Caco-2 (cell line): ENCODE results near the gene RHEX. TPM values are rescaled to one million over a fixed set of nuclear protein-coding genes. Genes with fewer than 3 reads are reported as not detected.

Source experiments
- BruUV-seq: library from RNA; stranded (reverse); fragments of 400-500 nt; replicated peaks from 2 replicates; lab custom pipeline; 2021; lab: Mats Ljungman, UMichigan
- CTCF ChIA-PET: fragments of 300-600 bp; sonication (Branson Sonifier 250); formaldehyde crosslinking; loops from one replicate; lab custom pipeline; 2022; ENCODE audit warnings: antibody characterized with exemption; lab: Charles Lee
- POLR2A ChIA-PET: fragments of 300-600 bp; sonication (Branson Sonifier 250); formaldehyde crosslinking; loops from one replicate; lab custom pipeline; 2022; ENCODE audit warnings: antibody characterized with exemption; lab: Charles Lee
- DNase-seq, 2 experiments: peaks; one replicate each; pipeline versions ENCODE4 v3.0.0 to v3.0.0-alpha.2; 2020 to 2022
- H3K27me3 ChIP-seq: replicated peaks from 2 replicates; pipeline ENCODE4 v1.6.0; 2011; ENCODE audit warnings: low read length; ENCODE audit not compliant: control insufficient read depth, insufficient read depth
- H3K36me3 ChIP-seq: 2 replicates; pipeline ENCODE4 v1.5.1; 2011; ENCODE audit warnings: low read length; ENCODE audit not compliant: control insufficient read depth, insufficient read depth
- H3K4me1 ChIP-seq: fragments of 250-450 bp; sonication (Bioruptor Pico); 2 replicates; pipeline ENCODE4 v1.5.1; 2020; ENCODE audit warnings: mild to moderate bottlenecking
- H3K4me3 ChIP-seq: 2 replicates; pipeline ENCODE4 v1.5.1; 2011; ENCODE audit warnings: low read depth, mild to moderate bottlenecking, control low read depth, low read length
- H3K9me3 ChIP-seq: fragments of 250-450 bp; sonication (Bioruptor Pico); 2 replicates; pipeline ENCODE4 v1.5.1; 2020; ENCODE audit warnings: mild to moderate bottlenecking, moderate library complexity
- H3K27ac Mint-ChIP-seq: one replicate; pipeline ENCODE4 v1.8.0; 2022; ENCODE audit warnings: mixed read lengths; ENCODE audit not compliant: unreplicated experiment
- H3K27me3 Mint-ChIP-seq: one replicate; pipeline ENCODE4 v1.8.0; 2022; ENCODE audit warnings: mixed read lengths; ENCODE audit not compliant: insufficient read depth, unreplicated experiment
- H3K36me3 Mint-ChIP-seq: one replicate; pipeline ENCODE4 v1.8.0; 2022; ENCODE audit warnings: mild to moderate bottlenecking, mixed read lengths; ENCODE audit not compliant: insufficient read depth, unreplicated experiment
- H3K4me1 Mint-ChIP-seq: one replicate; pipeline ENCODE4 v1.8.0; 2022; ENCODE audit warnings: low read depth, mixed read lengths; ENCODE audit not compliant: unreplicated experiment
- H3K4me3 Mint-ChIP-seq: one replicate; pipeline ENCODE4 v1.8.0; 2022; ENCODE audit warnings: mild to moderate bottlenecking, moderate library complexity, mixed read lengths; ENCODE audit not compliant: unreplicated experiment
- H3K9me3 Mint-ChIP-seq: one replicate; pipeline ENCODE4 v1.8.0; 2022; ENCODE audit warnings: mixed read lengths; ENCODE audit not compliant: unreplicated experiment
- intact Hi-C: fragments of 100-400 bp; cut with micrococcal nuclease; formaldehyde crosslinking; loops from one replicate; pipeline ENCODE4 v1.10.0; 2022; ENCODE audit not compliant: unreplicated experiment
- total RNA-seq: library from RNA; stranded (reverse); gene quantifications from 2 replicates; pipeline ENCODE4 v1.2.3, GENCODE V29; 2022
- TF ChIP-seq, protein P1 (sequence below), 2 experiments: fragments of 200-600 bp in 1 of 2; IDR thresholded peaks; 1 replicate in 1 of 2; 2 replicates in 1 of 2; pipeline versions ENCODE4 v1.5.1 to v1.8.0; 2011 to 2022; ENCODE audit warnings: antibody characterized with exemption in 1 of 2, control low read depth in 1 of 2, inconsistent platforms in 1 of 2, low read depth in 1 of 2, low read length in 1 of 2, mild to moderate bottlenecking in 1 of 2, moderate library complexity in 1 of 2; ENCODE audit not compliant: insufficient read depth in 1 of 2, severe bottlenecking in 1 of 2, unreplicated experiment in 1 of 2

Gene RHEX
- total RNA-seq, 1 experiment from 2014 or later = not detected

DNA sequence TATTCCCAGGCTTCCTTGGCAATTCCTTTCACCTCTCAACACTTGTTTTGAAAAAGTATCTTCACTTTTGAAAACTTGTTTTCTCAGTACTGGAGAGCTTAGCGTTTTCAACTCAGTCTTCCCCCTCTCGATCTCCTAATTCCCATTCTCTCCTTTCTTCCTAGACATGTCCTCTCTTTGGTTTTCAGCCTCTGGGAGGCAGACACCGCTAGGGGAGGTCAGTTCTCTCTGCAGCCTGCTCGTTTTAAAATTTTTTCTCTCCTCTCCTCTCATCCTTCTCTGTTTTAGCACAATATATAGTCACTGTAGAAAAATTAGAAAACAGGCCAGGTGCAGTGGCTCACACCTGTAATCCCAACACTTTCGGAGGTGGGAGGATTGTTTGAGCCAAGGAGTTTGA lies 12.6 kb upstream of the RHEX start:
- H3K4me3 Mint-ChIP-seq = no peak overlapping the region
- no peak overlapping the region for H3K4me3 ChIP-seq
- no peaks in the 10 kb centered on the region for H3K9me3 Mint-ChIP-seq
- peaks cover 11% of the 10 kb centered on the region for H3K27me3 Mint-ChIP-seq
- ChIA-PET CTCF (interaction anchor here (0.7 kb wide), 1 partner anchor 9 kb away, joined by 4 read pairs; no protein-coding TSS in a partner anchor), POLR2A (interaction anchor here (0.5 kb wide), 1 partner anchor 15 kb away, joined by 3 read pairs; no protein-coding TSS in a partner anchor)
- no peaks in the 10 kb centered on the region for H3K4me1 Mint-ChIP-seq
- no peak overlapping the region for H3K27ac Mint-ChIP-seq
- no peak for DNase-seq
- intact Hi-C loops = no loop called here
- H3K9me3 ChIP-seq = no peaks in the 10 kb centered on the region
- no peaks in the 10 kb centered on the region for H3K36me3 Mint-ChIP-seq
- H3K27me3 ChIP-seq = no peaks in the 10 kb centered on the region
- H3K36me3 ChIP-seq = no peaks in the 10 kb centered on the region
- BruUV-seq = no TSS peak
- TF ChIP-seq, protein P1, sequence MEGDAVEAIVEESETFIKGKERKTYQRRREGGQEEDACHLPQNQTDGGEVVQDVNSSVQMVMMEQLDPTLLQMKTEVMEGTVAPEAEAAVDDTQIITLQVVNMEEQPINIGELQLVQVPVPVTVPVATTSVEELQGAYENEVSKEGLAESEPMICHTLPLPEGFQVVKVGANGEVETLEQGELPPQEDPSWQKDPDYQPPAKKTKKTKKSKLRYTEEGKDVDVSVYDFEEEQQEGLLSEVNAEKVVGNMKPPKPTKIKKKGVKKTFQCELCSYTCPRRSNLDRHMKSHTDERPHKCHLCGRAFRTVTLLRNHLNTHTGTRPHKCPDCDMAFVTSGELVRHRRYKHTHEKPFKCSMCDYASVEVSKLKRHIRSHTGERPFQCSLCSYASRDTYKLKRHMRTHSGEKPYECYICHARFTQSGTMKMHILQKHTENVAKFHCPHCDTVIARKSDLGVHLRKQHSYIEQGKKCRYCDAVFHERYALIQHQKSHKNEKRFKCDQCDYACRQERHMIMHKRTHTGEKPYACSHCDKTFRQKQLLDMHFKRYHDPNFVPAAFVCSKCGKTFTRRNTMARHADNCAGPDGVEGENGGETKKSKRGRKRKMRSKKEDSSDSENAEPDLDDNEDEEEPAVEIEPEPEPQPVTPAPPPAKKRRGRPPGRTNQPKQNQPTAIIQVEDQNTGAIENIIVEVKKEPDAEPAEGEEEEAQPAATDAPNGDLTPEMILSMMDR (IDR thresholded peaks at IDR 0.05; ENCODE audit: insufficient read depth in 1 of 2, low read depth in 1 of 2, low read length in 1 of 2, severe bottlenecking in 1 of 2, unreplicated experiment in 1 of 2) = no peak
- peaks cover 5% of the 10 kb centered on the region; the same call in 1 of the 2 replicates for H3K4me1 ChIP-seq

DNA sequence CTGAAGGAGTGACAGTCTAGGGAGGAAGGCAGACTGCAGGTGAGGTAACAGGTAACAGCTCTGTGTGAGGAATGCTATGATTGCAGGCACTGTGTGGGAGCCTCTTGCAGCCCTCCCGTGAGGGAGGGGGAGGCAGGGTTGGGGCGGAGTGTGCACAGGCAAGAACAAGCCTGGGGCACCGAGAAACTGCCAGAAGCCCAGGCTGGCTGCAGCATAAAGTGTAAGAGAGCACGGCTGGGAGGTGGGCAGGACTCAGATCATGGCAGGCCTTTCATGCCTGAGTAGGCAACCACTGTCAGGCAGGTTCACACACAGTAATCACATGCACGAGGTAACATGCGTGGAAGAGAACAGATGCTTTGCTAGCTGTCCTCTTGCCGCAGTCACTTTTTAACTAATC lies 11.3 kb upstream of the RHEX start:
- no peaks in the 10 kb centered on the region for H3K27me3 ChIP-seq
- no peaks in the 10 kb centered on the region for H3K9me3 ChIP-seq
- H3K9me3 Mint-ChIP-seq = no peaks in the 10 kb centered on the region
- intact Hi-C loops = no loop called here
- peak in 1 of 2 experiments; percentile 43 for DNase-seq
- no peaks in the 10 kb centered on the region for H3K4me1 Mint-ChIP-seq
- peaks cover 5% of the 10 kb centered on the region; the same call in 1 of the 2 replicates for H3K4me1 ChIP-seq
- H3K4me3 Mint-ChIP-seq = no peak overlapping the region
- H3K4me3 ChIP-seq = no peak overlapping the region
- TF ChIP-seq, protein P1 (IDR thresholded peaks at IDR 0.05; ENCODE audit: insufficient read depth in 1 of 2, low read depth in 1 of 2, low read length in 1 of 2, severe bottlenecking in 1 of 2, unreplicated experiment in 1 of 2) = no peak
- no TSS peak for BruUV-seq
- no peaks in the 10 kb centered on the region for H3K36me3 ChIP-seq
- ChIA-PET POLR2A (no interaction called here), CTCF (interaction anchor here (1.0 kb wide), 1 partner anchor 15 kb away, joined by 3 read pairs; no protein-coding TSS in a partner anchor)
- H3K27me3 Mint-ChIP-seq = peaks cover 9% of the 10 kb centered on the region
- H3K27ac Mint-ChIP-seq = no peak overlapping the region
- H3K36me3 Mint-ChIP-seq = no peaks in the 10 kb centered on the region

DNA sequence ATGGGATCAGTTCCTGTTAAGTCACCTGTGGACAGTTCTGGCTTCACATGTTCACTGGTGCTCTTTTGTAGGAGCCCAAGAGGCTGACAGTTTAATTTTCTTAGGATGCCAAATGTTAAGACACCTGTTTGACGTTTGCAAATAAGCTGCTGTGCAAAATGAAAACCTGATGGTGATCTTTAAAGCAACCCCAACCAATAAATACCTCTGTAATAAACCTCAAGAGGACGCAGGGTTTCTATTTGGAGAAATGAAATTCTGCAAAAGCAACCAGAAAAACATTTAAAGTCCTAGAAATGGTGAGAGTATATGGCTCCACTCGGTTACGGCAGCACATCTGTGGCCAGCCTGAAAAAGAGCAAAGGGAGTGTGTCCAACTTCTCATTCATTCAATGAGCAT lies 5.7 kb upstream of the RHEX start:
- CTCF ChIA-PET = no interaction called here
- H3K4me3 ChIP-seq = no peak overlapping the region
- Mint-ChIP-seq H3K9me3 (no peaks in the 10 kb centered on the region), H3K4me1 (peaks cover 16% of the 10 kb centered on the region), H3K36me3 (no peaks in the 10 kb centered on the region), H3K4me3 (no peak overlapping the region), H3K27me3 (no peaks in the 10 kb centered on the region), H3K27ac (no peak overlapping the region)
- TF ChIP-seq, protein P1 (IDR thresholded peaks at IDR 0.05; ENCODE audit: insufficient read depth in 1 of 2, low read depth in 1 of 2, low read length in 1 of 2, severe bottlenecking in 1 of 2, unreplicated experiment in 1 of 2) = no peak
- POLR2A ChIA-PET = no interaction called here
- no peak for DNase-seq
- no TSS peak for BruUV-seq
- H3K4me1 ChIP-seq = peaks cover 10% of the 10 kb centered on the region
- H3K27me3 ChIP-seq = no peaks in the 10 kb centered on the region
- H3K36me3 ChIP-seq = no peaks in the 10 kb centered on the region
- intact Hi-C loops = no loop called here
- no peaks in the 10 kb centered on the region for H3K9me3 ChIP-seq
